Tongue (tissue), 3 donors: ENCODE measurements around the gene LILRB4. TPM values are rescaled to one million over a fixed set of nuclear protein-coding genes. Genes with fewer than 3 reads are reported as not detected.
"Not testable (repeated sequence)": the region's sequence is repeated elsewhere in the genome, so short reads cannot be mapped to it uniquely, and the experiment has no call there.

Experiments used
- DNase-seq: peaks from one replicate; pipeline ENCODE4 v3.0.0-alpha.2; 2015
- small RNA-seq: library from RNA; depleted of rRNA; stranded (forward); fragments of <200 nt; gene quantifications from one replicate; pipeline ENCODE3, GENCODE V24; 2014; ENCODE audit warnings: low replicate concordance
- total RNA-seq: library from RNA; depleted of rRNA; stranded (reverse); fragments of >200 nt; gene quantifications from one replicate; pipeline ENCODE4 v1.2.3, GENCODE V29; 2014

Gene LILRB4
- total RNA-seq, 1 donor from 2014 or later: 0.51 TPM

- DNase-seq: no peak
Measured at GRCh38 chr19:54694648-54695047, 31.9 kb downstream of the LILRB4 start.

GRCh38 chr19:54696117-54696548 is 33.3 kb downstream of the LILRB4 start:
- DNase-seq: no peak

GRCh38 chr19:54696766-54697165 is 34.0 kb downstream of the LILRB4 start:
- DNase-seq: no peak

- not testable (repeated sequence) for DNase-seq
Measured at GRCh38 chr19:54697716-54698115, 34.9 kb downstream of the LILRB4 start.

- DNase-seq: no peak
Measured at GRCh38 chr19:54704928-54705327, 42.1 kb downstream of the LILRB4 start.

GRCh38 chr19:54707962-54708361 is 45.2 kb downstream of the LILRB4 start:
- no peak for DNase-seq

GRCh38 chr19:54708781-54709180 is 46.0 kb downstream of the LILRB4 start:
- DNase-seq: no peak

GRCh38 chr19:54709212-54709948 is 46.6 kb downstream of the LILRB4 start:
- DNase-seq: no peak

GRCh38 chr19:54709956-54710355 is 47.2 kb downstream of the LILRB4 start:
- not testable (repeated sequence) for DNase-seq

Small RNA genes lying within 50 kb of the gene (small RNA-seq; reads per million reads assigned to genes)
- gene AC245036.3: not detected
- gene AC245128.2: not detected
- not detected for gene MIR8061

Other genes with a start within 250 kb of the LILRB4 start
- gene TTYH1, start 247.5 kb upstream of the LILRB4 start, total RNA-seq: 15.0 TPM
- 38.4 TPM for gene LENG8, start 213.8 kb upstream of the LILRB4 start, total RNA-seq
- gene LENG9, start 199.2 kb upstream of the LILRB4 start, total RNA-seq: 3.6 TPM
- 24.5 TPM for gene CDC42EP5, start 189.7 kb upstream of the LILRB4 start, total RNA-seq
- not detected for gene LAIR2, start 160.2 kb upstream of the LILRB4 start, total RNA-seq
- not detected for gene LILRA2, start 89.2 kb upstream of the LILRB4 start, total RNA-seq
- 0.51 TPM for gene LILRA1, start 69.4 kb upstream of the LILRB4 start, total RNA-seq
- 0.51 TPM for gene LILRB1, start 32.5 kb upstream of the LILRB4 start, total RNA-seq
- gene KIR3DL3, start 61.5 kb downstream of the LILRB4 start, total RNA-seq: not detected
- not detected for gene KIR2DL3, start 75.5 kb downstream of the LILRB4 start, total RNA-seq
- not detected for gene KIR2DL1, start 106.8 kb downstream of the LILRB4 start, total RNA-seq
- gene KIR2DL4, start 140.6 kb downstream of the LILRB4 start, total RNA-seq: not detected
- gene KIR3DL1, start 153.5 kb downstream of the LILRB4 start, total RNA-seq: not detected
- gene KIR2DS4, start 169.7 kb downstream of the LILRB4 start, total RNA-seq: not detected
- not detected for gene KIR3DL2, start 187.5 kb downstream of the LILRB4 start, total RNA-seq
- gene FCAR, start 211.2 kb downstream of the LILRB4 start, total RNA-seq: 2.6 TPM
- not detected for gene NCR1, start 243.2 kb downstream of the LILRB4 start, total RNA-seq